HepG2 (cell line): ENCODE results near the gene TIMM44. TPM values are rescaled to one million over a fixed set of nuclear protein-coding genes. Genes with fewer than 3 reads are reported as not detected.

Source experiments
- ARID5B ChIP-seq: IDR thresholded peaks from 2 replicates; pipeline ENCODE4 v1.4.0; 2020; ENCODE audit warnings: mild to moderate bottlenecking, missing genetic modification reagents
- ATF1 ChIP-seq: IDR thresholded peaks from 2 replicates; pipeline ENCODE4 v1.6.1; 2016; ENCODE audit warnings: mild to moderate bottlenecking, control low read depth
- CENPX ChIP-seq: sonication (generic); formaldehyde crosslinking; IDR thresholded peaks from 2 replicates; pipeline ENCODE4 v1.9.0; 2021; ENCODE audit warnings: mild to moderate bottlenecking, missing genetic modification reagents, moderate library complexity
- HNRNPK ChIP-seq: fragments of 200-400 bp; formaldehyde crosslinking; IDR thresholded peaks from 2 replicates; pipeline ENCODE4 v1.6.1; 2018; ENCODE audit warnings: low read length, low read depth, moderate library complexity, mild to moderate bottlenecking; ENCODE audit not compliant: poor library complexity, severe bottlenecking
- ISL2 ChIP-seq: sonication (generic); formaldehyde crosslinking; IDR thresholded peaks from 2 replicates; pipeline ENCODE4 v1.5.0; 2020; ENCODE audit warnings: missing genetic modification reagents
- KAT8 ChIP-seq: IDR thresholded peaks from 2 replicates; pipeline ENCODE4 v1.6.1; 2016; ENCODE audit warnings: missing genetic modification reagents, missing compliant biosample characterization
- LCORL ChIP-seq, 2 experiments: fragments of 450-650 bp in 1 of 2; sonication (generic) in 1 of 2; formaldehyde crosslinking in 1 of 2; IDR thresholded peaks; 2 replicates each; pipeline versions ENCODE4 v1.5.0 to v1.6.1; 2017 to 2020; ENCODE audit warnings: antibody characterized with exemption in 1 of 2, missing genetic modification reagents in 1 of 2
- RXRA ChIP-seq: sonication (generic); formaldehyde crosslinking; IDR thresholded peaks from 2 replicates; pipeline ENCODE4 v1.5.1; 2020; ENCODE audit warnings: missing genetic modification reagents
- TIGD3 ChIP-seq: sonication (generic); formaldehyde crosslinking; IDR thresholded peaks from 2 replicates; pipeline ENCODE4 v1.5.1; 2020; ENCODE audit warnings: mild to moderate bottlenecking, missing genetic modification reagents, borderline replicate concordance
- TRAFD1 ChIP-seq: sonication (generic); formaldehyde crosslinking; IDR thresholded peaks from 2 replicates; pipeline ENCODE4 v1.5.1; 2020; ENCODE audit warnings: missing genetic modification reagents, mild to moderate bottlenecking, borderline replicate concordance
- ZFP82 ChIP-seq: sonication (generic); formaldehyde crosslinking; IDR thresholded peaks from 2 replicates; pipeline ENCODE4 v1.5.1; 2020; ENCODE audit warnings: mild to moderate bottlenecking, missing genetic modification reagents, borderline replicate concordance
- ZFYVE20 ChIP-seq: sonication (generic); formaldehyde crosslinking; IDR thresholded peaks from 2 replicates; pipeline ENCODE4 v1.8.0; 2023; ENCODE audit warnings: low read depth, mild to moderate bottlenecking, moderate library complexity, missing genetic modification reagents, borderline replicate concordance
- ZKSCAN8 ChIP-seq: IDR thresholded peaks from 2 replicates; pipeline ENCODE4 v1.6.1; 2016; ENCODE audit warnings: borderline replicate concordance, missing genetic modification reagents, missing compliant biosample characterization
- ZNF138 ChIP-seq: sonication (generic); formaldehyde crosslinking; IDR thresholded peaks from 2 replicates; pipeline ENCODE4 v1.5.0; 2020; ENCODE audit warnings: mild to moderate bottlenecking, low read depth, missing genetic modification reagents
- ZNF17 ChIP-seq: sonication (generic); formaldehyde crosslinking; IDR thresholded peaks from 2 replicates; pipeline ENCODE4 v1.5.0; 2020; ENCODE audit warnings: mild to moderate bottlenecking, missing genetic modification reagents
- ZNF205 ChIP-seq: IDR thresholded peaks from 2 replicates; pipeline ENCODE4 v1.6.1; 2018; ENCODE audit warnings: missing biosample characterization, missing genetic modification reagents
- ZNF431 ChIP-seq: sonication (generic); formaldehyde crosslinking; IDR thresholded peaks from 2 replicates; pipeline ENCODE4 v1.9.0; 2022; ENCODE audit warnings: missing genetic modification reagents, low read depth, mild to moderate bottlenecking, borderline replicate concordance
- ZNF572 ChIP-seq: sonication (generic); formaldehyde crosslinking; IDR thresholded peaks from 2 replicates; pipeline ENCODE4 v1.5.1; 2020; ENCODE audit warnings: mild to moderate bottlenecking, missing genetic modification reagents
- ZNF839 ChIP-seq: sonication (generic); formaldehyde crosslinking; IDR thresholded peaks from 2 replicates; pipeline ENCODE4 v1.4.0; 2020; ENCODE audit warnings: missing genetic modification reagents, mild to moderate bottlenecking, borderline replicate concordance
- polyA plus RNA-seq, 8 experiments: library from polyadenylated mRNA; depleted of rRNA in 3 of 8; stranded (reverse) in 7 of 8; unstranded in 1 of 8; fragments of >200 nt; fragmentation: Illumina TruSeq in 4 of 8; extraction: Trizol in 4 of 8; gene quantifications; 2 replicates each; pipeline versions ENCODE4 v1.2.1 to v1.2.3, GENCODE V29; 2011 to 2016; ENCODE audit warnings: low read depth in 4 of 8, missing spikeins in 1 of 8, mixed read lengths in 1 of 8; ENCODE audit not compliant: insufficient read depth in 1 of 8
- total RNA-seq, 5 experiments: library from RNA; depleted of rRNA; stranded (reverse); fragments of >200 nt; fragmentation: Illumina TruSeq; extraction: Trizol; gene quantifications; 2 replicates each; pipeline ENCODE4 v1.2.3, GENCODE V29; 2016; ENCODE audit warnings: low read depth in 1 of 5
- TF ChIP-seq, protein P1 (sequence below): sonication (generic); formaldehyde crosslinking; IDR thresholded peaks from 2 replicates; pipeline ENCODE4 v1.5.1; 2020; ENCODE audit warnings: mild to moderate bottlenecking, moderate library complexity, missing genetic modification reagents

The TIMM44 gene
- total and polyA plus RNA-seq, 2 of the 13 experiments (the other 11 are each of a cell fraction or from before 2014, with no cell fraction given), result 42.9 to 72.6 TPM

DNA sequence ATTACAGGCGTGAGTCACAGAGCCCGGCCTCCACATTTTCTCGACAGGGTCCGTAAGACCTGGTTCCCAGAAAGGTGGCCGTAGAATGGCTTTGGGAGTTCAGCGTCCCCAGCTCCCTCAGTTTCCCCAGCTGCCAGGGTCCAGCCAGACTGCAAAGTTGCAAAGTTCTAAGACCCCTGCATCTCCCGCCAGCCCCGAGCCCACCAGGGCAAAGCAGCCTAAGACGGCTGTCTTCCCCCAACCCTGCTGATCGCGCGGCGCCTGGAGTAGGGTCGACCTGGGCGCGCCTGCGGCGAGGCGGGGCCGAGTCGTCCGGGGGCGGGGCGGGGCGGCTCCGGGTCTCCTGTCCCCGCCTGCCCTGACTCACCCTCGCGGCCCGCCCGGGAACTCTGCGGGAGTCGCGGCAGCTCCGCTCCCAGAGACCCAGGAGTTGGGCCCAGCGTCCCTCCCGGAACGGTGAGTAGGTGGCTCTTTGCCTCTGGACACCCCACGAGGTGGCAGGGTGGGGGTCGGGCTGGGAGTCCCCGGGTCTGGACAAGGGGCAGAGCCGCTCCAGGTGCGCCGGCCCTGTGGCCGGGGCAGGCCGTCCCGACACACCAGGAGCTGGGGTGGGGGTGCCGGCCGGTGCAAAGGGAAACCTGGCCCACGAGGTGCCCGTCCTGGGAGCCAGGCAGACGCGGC lies 55.2 kb downstream of the TIMM44 start, which contains the start of gene LRRC8E (continued):
- no peak for TF ChIP-seq ZNF17 (CRISPR knock-in tag)
- TF ChIP-seq ZNF572 (CRISPR knock-in tag), result peak; percentile 51; the same call in 1 of the 2 replicates
- TF ChIP-seq ATF1, result no peak
- TF ChIP-seq ISL2 (CRISPR knock-in tag), result 0 out of 2 replicates have a peak, but pooled peaks have one; percentile 23
- 0 out of 2 replicates have a peak, but pooled peaks have one; percentile 16 for TF ChIP-seq ZFP82 (CRISPR knock-in tag)
- TF ChIP-seq ZKSCAN8, result no peak
- peak; percentile 44 for TF ChIP-seq ARID5B (CRISPR knock-in tag)
- no peak for TF ChIP-seq ZNF839 (CRISPR knock-in tag)
- peak; percentile 49; the same call in 1 of the 2 replicates for TF ChIP-seq ZNF205 (CRISPR knock-in tag)
- no peak for TF ChIP-seq HNRNPK
- TF ChIP-seq TRAFD1 (CRISPR knock-in tag), result no peak
- 0 out of 2 replicates have a peak, but pooled peaks have one; percentile 66 for TF ChIP-seq CENPX
- TF ChIP-seq LCORL (IDR thresholded peaks at IDR 0.05), result no peak
- no peak for TF ChIP-seq LCORL (CRISPR knock-in tag; IDR thresholded peaks at IDR 0.05)
- TF ChIP-seq ZNF431 (CRISPR knock-in tag), result peak; percentile 21; the same call in 1 of the 2 replicates
- no peak for TF ChIP-seq ZNF138 (CRISPR knock-in tag)
- TF ChIP-seq TIGD3 (CRISPR knock-in tag), result no peak
- TF ChIP-seq RXRA (CRISPR knock-in tag), result peak; percentile 30; the same call in 1 of the 2 replicates
- TF ChIP-seq, protein P1, sequence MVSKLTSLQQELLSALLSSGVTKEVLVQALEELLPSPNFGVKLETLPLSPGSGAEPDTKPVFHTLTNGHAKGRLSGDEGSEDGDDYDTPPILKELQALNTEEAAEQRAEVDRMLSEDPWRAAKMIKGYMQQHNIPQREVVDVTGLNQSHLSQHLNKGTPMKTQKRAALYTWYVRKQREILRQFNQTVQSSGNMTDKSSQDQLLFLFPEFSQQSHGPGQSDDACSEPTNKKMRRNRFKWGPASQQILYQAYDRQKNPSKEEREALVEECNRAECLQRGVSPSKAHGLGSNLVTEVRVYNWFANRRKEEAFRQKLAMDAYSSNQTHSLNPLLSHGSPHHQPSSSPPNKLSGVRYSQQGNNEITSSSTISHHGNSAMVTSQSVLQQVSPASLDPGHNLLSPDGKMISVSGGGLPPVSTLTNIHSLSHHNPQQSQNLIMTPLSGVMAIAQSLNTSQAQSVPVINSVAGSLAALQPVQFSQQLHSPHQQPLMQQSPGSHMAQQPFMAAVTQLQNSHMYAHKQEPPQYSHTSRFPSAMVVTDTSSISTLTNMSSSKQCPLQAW (CRISPR knock-in tag), result 0 out of 2 replicates have a peak, but pooled peaks have one; percentile 26
- no peak for TF ChIP-seq ZFYVE20 (CRISPR knock-in tag)
- peak; percentile 37; the same call in 1 of the 2 replicates for TF ChIP-seq KAT8
